IMR-90 (cell line): Measurements from ENCODE around the gene ZBTB22.

Experiments used
- BHLHE40 ChIP-seq: fragments of 150-350 bp; IDR thresholded peaks from 2 replicates; pipeline ENCODE4 v1.6.1; 2016; ENCODE audit warnings: mild to moderate bottlenecking, low read depth, low read length
- MAFK ChIP-seq: IDR thresholded peaks from 2 replicates; pipeline ENCODE4 v1.6.1; 2012; ENCODE audit warnings: low read depth, low read length, improper control_type of control experiment
- NFE2L2 ChIP-seq: fragments of 150-350 bp; IDR thresholded peaks from 2 replicates; pipeline ENCODE4 v1.6.1; 2016; ENCODE audit warnings: low read depth, mild to moderate bottlenecking, low read length
- POLR2A ChIP-seq: IDR thresholded peaks from 2 replicates; pipeline ENCODE4 v1.6.1; 2012; ENCODE audit warnings: mild to moderate bottlenecking, low read depth, low read length
- RCOR1 ChIP-seq: IDR thresholded peaks from 2 replicates; pipeline ENCODE4 v1.6.1; 2012; ENCODE audit warnings: mild to moderate bottlenecking, low read length, improper control_type of control experiment; ENCODE audit not compliant: insufficient replicate concordance
- RFX5 ChIP-seq: IDR thresholded peaks from 2 replicates; pipeline ENCODE4 v1.8.0; 2012; ENCODE audit warnings: low read depth, mild to moderate bottlenecking, low read length, moderate library complexity
- SMC3 ChIP-seq: fragments of 150-350 bp; IDR thresholded peaks from 2 replicates; pipeline ENCODE4 v1.6.1; 2016; ENCODE audit warnings: low read depth, mild to moderate bottlenecking, antibody characterized with exemption, low read length, moderate library complexity
- TF ChIP-seq, protein P1 (sequence below): conservative IDR thresholded peaks from 2 replicates; pipeline ENCODE4 v1.5.1; 2012; ENCODE audit warnings: mild to moderate bottlenecking, low read depth, low read length, improper control_type of control experiment
- TF ChIP-seq, protein P2 (sequence below): fragments of 150-350 bp; IDR thresholded peaks from 2 replicates; pipeline ENCODE4 v1.6.1; 2016; ENCODE audit warnings: low read depth, mild to moderate bottlenecking, low read length, moderate library complexity, borderline replicate concordance
- TF ChIP-seq, protein P3 (sequence below): fragments of 150-350 bp; IDR thresholded peaks from 2 replicates; pipeline ENCODE4 v1.6.1; 2017; ENCODE audit warnings: mild to moderate bottlenecking, antibody characterized with exemption, low read length, low read depth

DNA sequence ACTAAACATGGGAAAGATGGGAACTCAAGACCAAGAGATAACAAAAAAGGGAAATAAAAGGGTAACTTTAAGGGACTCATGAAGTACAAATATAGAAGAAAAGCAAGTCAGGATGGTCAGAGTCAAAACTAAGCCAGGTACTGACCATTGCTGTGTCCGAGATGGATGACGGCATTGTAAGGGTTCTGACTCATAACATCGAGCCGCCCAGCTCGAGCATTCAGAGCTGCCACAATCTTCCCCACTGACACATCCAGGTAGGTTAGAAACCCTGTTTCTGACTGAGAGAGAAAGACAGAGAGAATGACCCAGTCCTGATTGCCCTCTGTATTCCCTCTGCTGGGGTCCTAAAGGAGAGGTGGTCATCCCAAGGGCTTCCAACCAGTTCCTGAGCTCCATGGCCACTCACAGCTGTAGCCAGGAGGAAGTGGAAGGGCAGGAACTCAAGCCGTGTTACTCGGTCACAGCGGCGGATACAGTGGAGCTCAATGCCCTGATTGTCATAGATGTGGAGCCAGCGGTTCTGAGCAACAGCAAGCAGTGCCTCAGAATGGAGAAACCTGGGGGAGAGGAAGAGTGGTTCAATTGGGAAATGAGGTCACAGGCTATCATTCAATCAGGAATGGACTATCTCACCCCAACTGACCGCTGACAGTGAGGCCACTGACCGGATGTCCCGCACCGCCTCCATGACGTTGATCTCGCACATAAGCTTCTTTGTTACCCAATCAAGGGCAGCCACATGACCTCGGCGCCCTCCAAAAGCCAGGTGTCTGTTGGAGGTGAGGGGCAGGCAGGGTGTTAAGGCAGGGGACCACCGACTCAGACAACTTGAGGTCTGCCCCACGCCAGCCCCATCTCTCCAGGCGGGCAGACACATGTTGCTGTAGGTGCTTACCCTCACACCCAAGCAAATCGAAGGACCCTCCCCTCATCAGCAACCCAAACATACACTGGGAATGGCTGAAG, 30.3 kb downstream of the ZBTB22 start:
- no peak for TF ChIP-seq POLR2A
- TF ChIP-seq RCOR1 = no peak
- TF ChIP-seq RFX5 = no peak
- TF ChIP-seq, protein P1, sequence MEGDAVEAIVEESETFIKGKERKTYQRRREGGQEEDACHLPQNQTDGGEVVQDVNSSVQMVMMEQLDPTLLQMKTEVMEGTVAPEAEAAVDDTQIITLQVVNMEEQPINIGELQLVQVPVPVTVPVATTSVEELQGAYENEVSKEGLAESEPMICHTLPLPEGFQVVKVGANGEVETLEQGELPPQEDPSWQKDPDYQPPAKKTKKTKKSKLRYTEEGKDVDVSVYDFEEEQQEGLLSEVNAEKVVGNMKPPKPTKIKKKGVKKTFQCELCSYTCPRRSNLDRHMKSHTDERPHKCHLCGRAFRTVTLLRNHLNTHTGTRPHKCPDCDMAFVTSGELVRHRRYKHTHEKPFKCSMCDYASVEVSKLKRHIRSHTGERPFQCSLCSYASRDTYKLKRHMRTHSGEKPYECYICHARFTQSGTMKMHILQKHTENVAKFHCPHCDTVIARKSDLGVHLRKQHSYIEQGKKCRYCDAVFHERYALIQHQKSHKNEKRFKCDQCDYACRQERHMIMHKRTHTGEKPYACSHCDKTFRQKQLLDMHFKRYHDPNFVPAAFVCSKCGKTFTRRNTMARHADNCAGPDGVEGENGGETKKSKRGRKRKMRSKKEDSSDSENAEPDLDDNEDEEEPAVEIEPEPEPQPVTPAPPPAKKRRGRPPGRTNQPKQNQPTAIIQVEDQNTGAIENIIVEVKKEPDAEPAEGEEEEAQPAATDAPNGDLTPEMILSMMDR = no peak
- TF ChIP-seq SMC3 = no peak
- no peak for TF ChIP-seq MAFK
- no peak for TF ChIP-seq BHLHE40
- no peak for TF ChIP-seq NFE2L2
- TF ChIP-seq, protein P2, sequence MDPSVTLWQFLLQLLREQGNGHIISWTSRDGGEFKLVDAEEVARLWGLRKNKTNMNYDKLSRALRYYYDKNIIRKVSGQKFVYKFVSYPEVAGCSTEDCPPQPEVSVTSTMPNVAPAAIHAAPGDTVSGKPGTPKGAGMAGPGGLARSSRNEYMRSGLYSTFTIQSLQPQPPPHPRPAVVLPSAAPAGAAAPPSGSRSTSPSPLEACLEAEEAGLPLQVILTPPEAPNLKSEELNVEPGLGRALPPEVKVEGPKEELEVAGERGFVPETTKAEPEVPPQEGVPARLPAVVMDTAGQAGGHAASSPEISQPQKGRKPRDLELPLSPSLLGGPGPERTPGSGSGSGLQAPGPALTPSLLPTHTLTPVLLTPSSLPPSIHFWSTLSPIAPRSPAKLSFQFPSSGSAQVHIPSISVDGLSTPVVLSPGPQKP = no peak
- TF ChIP-seq, protein P3, sequence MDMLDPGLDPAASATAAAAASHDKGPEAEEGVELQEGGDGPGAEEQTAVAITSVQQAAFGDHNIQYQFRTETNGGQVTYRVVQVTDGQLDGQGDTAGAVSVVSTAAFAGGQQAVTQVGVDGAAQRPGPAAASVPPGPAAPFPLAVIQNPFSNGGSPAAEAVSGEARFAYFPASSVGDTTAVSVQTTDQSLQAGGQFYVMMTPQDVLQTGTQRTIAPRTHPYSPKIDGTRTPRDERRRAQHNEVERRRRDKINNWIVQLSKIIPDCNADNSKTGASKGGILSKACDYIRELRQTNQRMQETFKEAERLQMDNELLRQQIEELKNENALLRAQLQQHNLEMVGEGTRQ = no peak
